ENCODE measurements around the gene UBE2D1. TPM values are rescaled to one million over a fixed set of nuclear protein-coding genes. Genes with fewer than 3 reads are reported as not detected.

Gene UBE2D1
- total RNA-seq, 1 donor from 2014 or later: 56.6 TPM

GRCh38 chr10:58384095-58384494 is 49.3 kb downstream of the UBE2D1 start:
- H3K4me1 Mint-ChIP-seq: peaks cover 18% of the 10 kb centered on the region
- peak overlapping the region; percentile 96 for H3K4me3 Mint-ChIP-seq
- H3K27ac Mint-ChIP-seq: no peak overlapping the region
- Histone ChIP-seq H2AFZ (replicated peaks) (peak overlapping the region; percentile 89), H3K79me2 (ENCODE audit: low read depth) (peaks cover 38% of the 10 kb centered on the region), H3K4me2 (peak overlapping the region; percentile 82), H3K4me1 (peaks cover 8% of the 10 kb centered on the region), H4K20me1 (ENCODE audit: low read depth) (peaks cover 26% of the 10 kb centered on the region), H3K9me3 (ENCODE audit: low read depth) (no peaks in the 10 kb centered on the region), H3K27ac (no peak overlapping the region), H3K4me3 (peak overlapping the region; percentile 73), H3F3A (ENCODE audit: low read depth) (peaks cover 18% of the 10 kb centered on the region), H3K27me3 (peaks cover 3% of the 10 kb centered on the region), H3K9ac (no peak overlapping the region), H3K36me3 (peaks cover 11% of the 10 kb centered on the region)
- no peak for DNase-seq (ENCODE audit: low spot score)
- no peaks in the 10 kb centered on the region for H3K9me3 Mint-ChIP-seq
- peaks cover 6% of the 10 kb centered on the region for H3K36me3 Mint-ChIP-seq
- H3K27me3 Mint-ChIP-seq (ENCODE audit: insufficient read depth, low read depth): peaks cover 2% of the 10 kb centered on the region
- TF ChIP-seq CTCF (IDR thresholded peaks at IDR 0.05): no peak
- no peak for TF ChIP-seq EZH2phosphoT487 (IDR thresholded peaks at IDR 0.05)
- TF ChIP-seq EZH2 (IDR thresholded peaks at IDR 0.05): no peak

- H3K4me3 ChIP-seq: peak overlapping the region; percentile 73
- peaks cover 43% of the 10 kb centered on the region for H3K79me2 ChIP-seq (ENCODE audit: low read depth)
- peaks cover 3% of the 10 kb centered on the region for H3K27me3 ChIP-seq
- TF ChIP-seq CTCF (IDR thresholded peaks at IDR 0.05) (no peak), EZH2 (IDR thresholded peaks at IDR 0.05) (no peak), EZH2phosphoT487 (IDR thresholded peaks at IDR 0.05) (no peak)
- H3K4me1 Mint-ChIP-seq: peaks cover 18% of the 10 kb centered on the region
- H3K27ac ChIP-seq: peak overlapping the region; percentile 38
- H3F3A ChIP-seq (ENCODE audit: low read depth): peaks cover 18% of the 10 kb centered on the region
- peak; percentile 1 for DNase-seq (ENCODE audit: low spot score)
- peaks cover 2% of the 10 kb centered on the region for H3K27me3 Mint-ChIP-seq (ENCODE audit: insufficient read depth, low read depth)
- H3K4me1 ChIP-seq: peaks cover 8% of the 10 kb centered on the region
- H3K4me3 Mint-ChIP-seq: peak overlapping the region; percentile 96
- H3K36me3 ChIP-seq: peaks cover 16% of the 10 kb centered on the region
- H3K27ac Mint-ChIP-seq: no peak overlapping the region
- no peaks in the 10 kb centered on the region for H3K9me3 Mint-ChIP-seq
- H3K9me3 ChIP-seq (ENCODE audit: low read depth): no peaks in the 10 kb centered on the region
- H2AFZ ChIP-seq (replicated peaks): peak overlapping the region; percentile 89
- H4K20me1 ChIP-seq (ENCODE audit: low read depth): peaks cover 26% of the 10 kb centered on the region
- H3K9ac ChIP-seq: peak overlapping the region; percentile 1
- peak overlapping the region; percentile 82 for H3K4me2 ChIP-seq
- H3K36me3 Mint-ChIP-seq: peaks cover 8% of the 10 kb centered on the region
These were observed 49.8 kb downstream of the UBE2D1 start for GRCh38 chr10:58384544-58384998.

- H3K79me2 ChIP-seq (ENCODE audit: low read depth): peaks cover 49% of the 10 kb centered on the region
- peak within 1 kb of the TSS; percentile 70 for H3K9ac ChIP-seq
- H3K36me3 ChIP-seq: peaks cover 16% of the 10 kb centered on the region
- H3K4me2 ChIP-seq: peak within 1 kb of the TSS; percentile 82
- peak within 1 kb of the TSS; percentile 73 for H3K4me3 ChIP-seq
- H3K4me3 Mint-ChIP-seq: peak within 1 kb of the TSS; percentile 96
- peak within 1 kb of the TSS; percentile 89 for H2AFZ ChIP-seq (replicated peaks)
- DNase-seq (ENCODE audit: low spot score): peak; percentile 95
- H3K27me3 ChIP-seq: peaks cover 3% of the 10 kb centered on the region
- peaks cover 11% of the 10 kb centered on the region for H3K36me3 Mint-ChIP-seq
- peaks cover 18% of the 10 kb centered on the region for H3F3A ChIP-seq (ENCODE audit: low read depth)
- peak within 1 kb of the TSS; percentile 74 for H3K27ac ChIP-seq
- H3K27me3 Mint-ChIP-seq (ENCODE audit: insufficient read depth, low read depth): peaks cover 2% of the 10 kb centered on the region
- peaks cover 8% of the 10 kb centered on the region for H3K4me1 ChIP-seq
- H3K9me3 ChIP-seq (ENCODE audit: low read depth): no peaks in the 10 kb centered on the region
- TF ChIP-seq EZH2phosphoT487 (IDR thresholded peaks at IDR 0.05) (no peak), CTCF (IDR thresholded peaks at IDR 0.05) (peak; percentile 46), EZH2 (IDR thresholded peaks at IDR 0.05) (peak; percentile 42)
- peak within 1 kb of the TSS; percentile 96 for H3K27ac Mint-ChIP-seq
- no peaks in the 10 kb centered on the region for H3K9me3 Mint-ChIP-seq
- peaks cover 26% of the 10 kb centered on the region for H4K20me1 ChIP-seq (ENCODE audit: low read depth)
- H3K4me1 Mint-ChIP-seq: peaks cover 18% of the 10 kb centered on the region
These were observed 50.4 kb downstream of the UBE2D1 start, which contains the start of gene TFAM for GRCh38 chr10:58384999-58385783. Gene TFAM (plus strand): TSS chr10:58385410. CDS start chr10:58385548, 138 bp downstream.

Data from neural progenitor cell (in vitro differentiated cells).